PC-9 (cell line): Measurements from ENCODE around the gene KCNE2. TPM values are rescaled to one million over a fixed set of nuclear protein-coding genes. Genes with fewer than 3 reads are reported as not detected.

Experiments
- BruUV-seq: library from RNA; stranded (reverse); fragments of 400-500 nt; replicated peaks from 2 replicates; lab custom pipeline; 2021; lab: Mats Ljungman, UMichigan
- CTCF ChIA-PET: fragments of 300-600 bp; sonication (Branson Sonifier 250); formaldehyde crosslinking; loops from one replicate; lab custom pipeline; 2022; ENCODE audit warnings: antibody characterized with exemption; lab: Charles Lee
- POLR2A ChIA-PET: fragments of 300-600 bp; sonication (Branson Sonifier 250); formaldehyde crosslinking; loops from one replicate; lab custom pipeline; 2022; ENCODE audit warnings: antibody characterized with exemption; ENCODE audit not compliant: unreplicated experiment; lab: Charles Lee
- DNase-seq, 2 experiments: peaks; one replicate each; pipeline versions ENCODE4 v3.0.0 to v3.0.0-alpha.2; 2015 to 2022; ENCODE audit warnings: mixed read lengths in 1 of 2
- H2AFZ ChIP-seq: fragments of 200-600 bp; sonication (generic); 2 replicates; pipeline ENCODE4 v1.8.1; 2017; ENCODE audit warnings: antibody characterized with exemption
- H3F3A ChIP-seq: fragments of 200-600 bp; sonication (generic); 2 replicates; pipeline ENCODE4 v1.8.1; 2017; ENCODE audit warnings: antibody characterized with exemption, mild to moderate bottlenecking, low read depth; ENCODE audit not compliant: insufficient read depth
- H3K27ac ChIP-seq: fragments of 200-600 bp; sonication (generic); 2 replicates; pipeline ENCODE4 v1.6.1; 2016; ENCODE audit warnings: mixed run types
- H3K27me3 ChIP-seq: fragments of 200-600 bp; sonication (generic); 2 replicates; pipeline ENCODE4 v1.6.1; 2016; ENCODE audit warnings: low read depth, mixed run types; ENCODE audit not compliant: insufficient read depth
- H3K36me3 ChIP-seq: fragments of 200-600 bp; sonication (generic); 2 replicates; pipeline ENCODE4 v1.6.1; 2016; ENCODE audit warnings: low read depth, mixed run types
- H3K4me1 ChIP-seq: fragments of 200-600 bp; sonication (generic); replicated peaks from 2 replicates; pipeline ENCODE4 v1.6.1; 2016; ENCODE audit warnings: mixed run types; ENCODE audit not compliant: insufficient read depth
- H3K4me2 ChIP-seq: fragments of 200-600 bp; sonication (generic); 2 replicates; pipeline ENCODE4 v1.6.1; 2017; ENCODE audit warnings: mixed run types
- H3K4me3 ChIP-seq: fragments of 200-600 bp; sonication (generic); 2 replicates; pipeline ENCODE4 v1.6.1; 2016; ENCODE audit warnings: mixed run types
- H3K79me2 ChIP-seq: fragments of 200-600 bp; sonication (generic); 2 replicates; pipeline ENCODE4 v1.6.1; 2017; ENCODE audit warnings: low read depth, mixed run types
- H3K9me2 ChIP-seq: fragments of 200-600 bp; sonication (generic); 2 replicates; pipeline ENCODE4 v1.8.1; 2017; ENCODE audit warnings: mild to moderate bottlenecking; ENCODE audit not compliant: insufficient read depth
- H3K9me3 ChIP-seq: fragments of 200-600 bp; sonication (generic); 2 replicates; pipeline ENCODE4 v1.8.1; 2016; ENCODE audit warnings: low read depth; ENCODE audit not compliant: insufficient read depth
- H4K20me1 ChIP-seq: fragments of 200-600 bp; sonication (generic); 2 replicates; pipeline ENCODE4 v1.8.1; 2017; ENCODE audit not compliant: insufficient read depth
- EZH2 ChIP-seq: fragments of 200-600 bp; sonication (generic); IDR thresholded peaks from 2 replicates; pipeline ENCODE4 v1.8.0; 2017; ENCODE audit warnings: antibody characterized with exemption, low read depth
- intact Hi-C: fragments of 100-400 bp; cut with micrococcal nuclease; formaldehyde crosslinking; loops from one replicate; pipeline ENCODE4 v1.10.0; 2022; ENCODE audit not compliant: unreplicated experiment
- total RNA-seq: library from RNA; stranded (reverse); gene quantifications from 2 replicates; pipeline ENCODE4 v1.2.3, GENCODE V29; 2021
- TF ChIP-seq, protein P1 (sequence below): fragments of 200-600 bp; sonication (generic); conservative IDR thresholded peaks from 2 replicates; pipeline ENCODE4 v1.6.1; 2017; ENCODE audit warnings: mixed run types, antibody characterized with exemption, mild to moderate bottlenecking, moderate library complexity

The KCNE2 gene
- total RNA-seq, 1 experiment from 2014 or later, result not detected

DNA sequence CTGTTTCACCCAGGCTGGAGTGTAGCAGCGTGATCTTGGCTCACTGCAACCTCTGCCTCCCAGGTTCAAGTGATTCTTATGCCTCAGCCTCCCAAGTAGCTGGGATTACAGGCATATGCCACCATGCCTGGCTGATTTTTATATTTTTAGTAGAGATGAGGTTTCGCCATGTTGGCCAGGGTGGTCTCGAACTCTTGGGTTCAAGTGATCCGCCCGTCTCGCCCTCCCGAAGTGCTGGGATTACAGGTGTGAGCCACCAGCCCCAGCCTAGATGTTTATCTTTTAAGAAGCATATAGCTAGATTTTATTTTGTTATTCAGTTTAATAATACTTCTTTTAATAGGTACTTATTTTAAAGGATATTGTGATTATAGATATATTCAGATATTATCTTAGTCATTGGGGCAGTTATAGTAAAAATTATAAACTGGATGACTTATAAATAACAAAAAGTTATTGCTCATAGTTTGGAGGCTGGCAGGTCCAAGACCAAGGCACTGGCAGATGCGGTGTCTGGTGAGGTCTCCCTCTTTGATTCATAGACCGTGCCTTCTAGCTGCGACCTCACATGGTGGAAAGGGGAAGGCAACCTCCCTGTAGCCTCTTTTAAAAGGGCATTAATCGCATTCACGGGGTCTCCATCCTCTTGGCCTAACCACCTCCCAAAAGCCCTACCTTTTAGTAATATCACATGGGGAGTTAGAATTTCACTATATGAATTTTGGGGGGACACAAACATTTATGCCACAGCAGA is 3.1 kb upstream of the KCNE2 start:
- no peaks in the 10 kb centered on the region for H4K20me1 ChIP-seq
- intact Hi-C loops, result no loop called here
- no peak for DNase-seq
- H3K27me3 ChIP-seq, result no peaks in the 10 kb centered on the region
- ChIA-PET POLR2A (no interaction called here), CTCF (interaction anchor here (0.6 kb wide), 1 partner anchor 290 kb away, joined by 4 read pairs; no protein-coding TSS in a partner anchor)
- H3K9me2 ChIP-seq, result no peaks in the 10 kb centered on the region
- H3K4me3 ChIP-seq, result no peak overlapping the region
- no peaks in the 10 kb centered on the region for H3F3A ChIP-seq
- H3K9me3 ChIP-seq, result no peaks in the 10 kb centered on the region
- no peak overlapping the region for H3K27ac ChIP-seq
- TF ChIP-seq, protein P1, sequence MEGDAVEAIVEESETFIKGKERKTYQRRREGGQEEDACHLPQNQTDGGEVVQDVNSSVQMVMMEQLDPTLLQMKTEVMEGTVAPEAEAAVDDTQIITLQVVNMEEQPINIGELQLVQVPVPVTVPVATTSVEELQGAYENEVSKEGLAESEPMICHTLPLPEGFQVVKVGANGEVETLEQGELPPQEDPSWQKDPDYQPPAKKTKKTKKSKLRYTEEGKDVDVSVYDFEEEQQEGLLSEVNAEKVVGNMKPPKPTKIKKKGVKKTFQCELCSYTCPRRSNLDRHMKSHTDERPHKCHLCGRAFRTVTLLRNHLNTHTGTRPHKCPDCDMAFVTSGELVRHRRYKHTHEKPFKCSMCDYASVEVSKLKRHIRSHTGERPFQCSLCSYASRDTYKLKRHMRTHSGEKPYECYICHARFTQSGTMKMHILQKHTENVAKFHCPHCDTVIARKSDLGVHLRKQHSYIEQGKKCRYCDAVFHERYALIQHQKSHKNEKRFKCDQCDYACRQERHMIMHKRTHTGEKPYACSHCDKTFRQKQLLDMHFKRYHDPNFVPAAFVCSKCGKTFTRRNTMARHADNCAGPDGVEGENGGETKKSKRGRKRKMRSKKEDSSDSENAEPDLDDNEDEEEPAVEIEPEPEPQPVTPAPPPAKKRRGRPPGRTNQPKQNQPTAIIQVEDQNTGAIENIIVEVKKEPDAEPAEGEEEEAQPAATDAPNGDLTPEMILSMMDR, result no peak
- no peak for TF ChIP-seq EZH2
- BruUV-seq, result no TSS peak
- no peaks in the 10 kb centered on the region for H3K79me2 ChIP-seq
- H2AFZ ChIP-seq, result no peak overlapping the region
- no peaks in the 10 kb centered on the region for H3K4me1 ChIP-seq
- no peak overlapping the region for H3K4me2 ChIP-seq
- H3K36me3 ChIP-seq, result no peaks in the 10 kb centered on the region

DNA sequence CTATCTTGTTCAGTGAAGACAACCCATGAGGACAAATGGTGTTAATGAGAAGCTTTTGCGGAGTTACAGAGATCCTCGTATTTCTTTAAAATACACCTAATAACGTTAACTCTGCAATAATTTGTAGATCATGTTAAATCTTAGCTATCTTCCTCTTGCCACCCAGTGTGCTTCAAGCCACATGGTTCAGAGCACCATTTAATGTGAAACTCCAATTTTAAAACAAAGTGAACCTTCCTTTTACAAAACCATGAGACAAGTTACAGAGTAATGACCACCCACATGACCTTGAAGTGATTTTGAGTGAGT is 1.7 kb upstream of the KCNE2 start:
- DNase-seq, result no peak
- no peaks in the 10 kb centered on the region for H3K79me2 ChIP-seq
- no peak for TF ChIP-seq EZH2
- TF ChIP-seq, protein P1, result peak; percentile 21; the same call in 1 of the 2 replicates
- no peak overlapping the region for H3K4me3 ChIP-seq
- H3K36me3 ChIP-seq, result no peaks in the 10 kb centered on the region
- no peak overlapping the region for H2AFZ ChIP-seq
- H3K9me3 ChIP-seq, result no peaks in the 10 kb centered on the region
- no peak overlapping the region for H3K27ac ChIP-seq
- no peaks in the 10 kb centered on the region for H3K9me2 ChIP-seq
- H4K20me1 ChIP-seq, result no peaks in the 10 kb centered on the region
- H3K27me3 ChIP-seq, result no peaks in the 10 kb centered on the region
- intact Hi-C loops, result loop anchor here (1.0 kb wide), 1 partner anchor 268 kb away; no protein-coding TSS in a partner anchor
- ChIA-PET POLR2A (no interaction called here), CTCF (no interaction called here)
- no peaks in the 10 kb centered on the region for H3K4me1 ChIP-seq
- H3F3A ChIP-seq, result no peaks in the 10 kb centered on the region
- no peak overlapping the region for H3K4me2 ChIP-seq
- BruUV-seq, result no TSS peak

DNA sequence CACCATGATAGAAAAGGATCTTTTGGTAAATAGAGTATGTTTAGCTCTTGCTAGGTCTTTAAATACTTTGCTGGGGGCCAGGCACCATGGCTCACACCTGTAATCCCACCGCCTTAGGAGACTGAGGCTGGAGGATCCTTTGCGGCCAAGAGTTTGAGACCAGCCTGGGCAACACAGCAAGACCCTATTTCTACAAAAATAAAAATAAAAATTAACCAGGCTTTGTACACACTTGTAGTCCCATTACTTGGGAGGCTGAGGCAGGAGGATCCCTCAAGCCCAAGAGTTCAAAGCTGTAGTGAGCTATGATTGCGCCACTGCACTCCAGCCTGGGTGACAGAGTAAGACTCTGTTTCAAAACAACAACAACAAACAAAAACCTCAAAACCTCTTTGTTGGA is 1.1 kb upstream of the KCNE2 start:
- no peaks in the 10 kb centered on the region for H3K9me2 ChIP-seq
- no peaks in the 10 kb centered on the region for H3F3A ChIP-seq
- no peak overlapping the region for H3K27ac ChIP-seq
- DNase-seq, result no peak
- BruUV-seq, result no TSS peak
- H3K4me3 ChIP-seq, result no peak overlapping the region
- no peaks in the 10 kb centered on the region for H3K79me2 ChIP-seq
- no peak overlapping the region for H3K4me2 ChIP-seq
- no peak overlapping the region for H2AFZ ChIP-seq
- ChIA-PET POLR2A (no interaction called here), CTCF (interaction anchor here (0.6 to 0.9 kb wide), 2 partner anchors 268 to 310 kb away, joined by 3 read pairs; no protein-coding TSS in a partner anchor)
- intact Hi-C loops, result loop anchor here (1.0 kb wide), 1 partner anchor 268 kb away; no protein-coding TSS in a partner anchor
- H4K20me1 ChIP-seq, result no peaks in the 10 kb centered on the region
- H3K4me1 ChIP-seq, result no peaks in the 10 kb centered on the region
- H3K27me3 ChIP-seq, result no peaks in the 10 kb centered on the region
- no peaks in the 10 kb centered on the region for H3K36me3 ChIP-seq
- TF ChIP-seq, protein P1, result no peak
- TF ChIP-seq EZH2, result no peak
- H3K9me3 ChIP-seq, result no peaks in the 10 kb centered on the region
